ENCODE data around the gene ATP1B2.
"Not testable (repeated sequence)": the region's sequence is repeated elsewhere in the genome, so short reads cannot be mapped to it uniquely, and the experiment has no call there.

ATP1B2 gene

DNA sequence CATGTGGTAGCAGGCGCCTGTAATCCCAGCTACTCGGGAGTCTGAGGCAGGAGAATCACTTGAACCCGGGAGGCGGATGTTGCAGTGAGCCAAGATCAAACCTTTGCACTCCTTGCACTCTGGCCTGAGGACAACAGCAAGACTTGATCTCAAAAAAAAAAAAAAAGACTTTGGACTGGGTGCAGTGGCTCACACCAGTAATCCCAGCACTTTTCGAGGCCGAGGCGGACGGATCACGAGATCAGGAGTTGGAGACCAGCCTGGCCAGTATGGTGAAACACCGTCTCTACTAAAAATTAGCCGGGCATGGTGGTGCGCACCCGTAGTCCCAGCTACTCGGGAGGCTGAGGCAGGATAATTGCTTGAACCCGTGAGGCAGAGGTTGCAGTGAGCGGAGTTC is 25.0 kb upstream of the ATP1B2 start:
- H3K9ac ChIP-seq (ENCODE audit: low read length); H3K4me3 ChIP-seq (ENCODE audit: low read depth in 1 of 2, low read length in 2 of 2); H3K27ac ChIP-seq (ENCODE audit: low read depth, low read length); H3K36me3 ChIP-seq (ENCODE audit: insufficient read depth, low read length); H3K27me3 ChIP-seq (ENCODE audit: control insufficient read depth in 1 of 2, insufficient read depth in 2 of 2, low read length in 2 of 2); H3K9me3 ChIP-seq (ENCODE audit: low read length): not testable (repeated sequence)
- peaks cover 10% of the 10 kb centered on the region for H3K4me1 ChIP-seq (ENCODE audit: insufficient read depth, low read length)

DNA sequence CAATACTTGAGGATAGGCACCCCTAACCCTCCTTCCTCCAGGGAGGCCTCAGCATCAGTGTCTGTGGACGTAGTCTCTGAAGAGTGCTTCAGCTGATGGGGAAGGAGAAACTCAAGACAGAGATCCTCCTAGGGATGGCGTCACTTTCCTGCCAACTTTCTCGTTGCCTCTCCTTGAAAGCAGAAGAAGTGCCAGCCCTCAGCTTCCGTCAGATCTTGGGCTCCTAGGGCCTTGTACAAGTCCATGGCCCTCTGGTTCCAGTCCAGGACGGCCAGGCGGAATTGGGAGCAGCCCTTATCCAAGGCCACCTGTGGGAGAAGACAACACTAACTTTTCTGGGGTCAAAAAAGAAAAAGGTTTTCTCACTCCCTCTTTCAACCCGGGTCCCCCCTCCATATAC is 24.4 kb upstream of the ATP1B2 start:
- H3K9ac ChIP-seq (ENCODE audit: low read length): peak overlapping the region; percentile 87
- H3K4me1 ChIP-seq (ENCODE audit: insufficient read depth, low read length): peaks cover 10% of the 10 kb centered on the region
- H3K9me3 ChIP-seq (ENCODE audit: low read length): no peaks in the 10 kb centered on the region
- H3K27me3 ChIP-seq (ENCODE audit: control insufficient read depth in 1 of 2, insufficient read depth in 2 of 2, low read length in 2 of 2): no peaks in the 10 kb centered on the region
- peaks cover 7% of the 10 kb centered on the region for H3K36me3 ChIP-seq (ENCODE audit: insufficient read depth, low read length)
- peak overlapping the region in 1 of 2 donors; percentile 80 for H3K4me3 ChIP-seq (ENCODE audit: low read depth in 1 of 2, low read length in 2 of 2)
- no peak overlapping the region for H3K27ac ChIP-seq (ENCODE audit: low read depth, low read length)

DNA sequence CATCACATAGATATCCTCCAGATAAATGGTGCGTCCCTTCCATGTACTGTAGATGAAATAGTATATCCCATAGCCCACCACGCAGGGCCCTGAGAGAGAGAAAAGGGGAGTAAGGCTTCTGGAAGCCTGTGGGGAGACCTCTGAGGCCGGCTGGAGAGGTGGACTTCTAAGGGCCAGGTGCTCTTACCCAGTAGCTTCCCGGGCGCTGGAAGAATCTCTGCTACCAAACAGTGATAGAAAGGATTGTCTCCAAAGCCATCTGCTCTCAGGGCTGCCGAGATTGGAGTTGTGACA is 23.8 kb upstream of the ATP1B2 start:
- H3K9ac ChIP-seq (ENCODE audit: low read length): peak overlapping the region; percentile 87
- no peaks in the 10 kb centered on the region for H3K27me3 ChIP-seq (ENCODE audit: control insufficient read depth in 1 of 2, insufficient read depth in 2 of 2, low read length in 2 of 2)
- H3K4me1 ChIP-seq (ENCODE audit: insufficient read depth, low read length): peaks cover 10% of the 10 kb centered on the region
- H3K36me3 ChIP-seq (ENCODE audit: insufficient read depth, low read length): peaks cover 7% of the 10 kb centered on the region
- H3K4me3 ChIP-seq (ENCODE audit: low read depth in 1 of 2, low read length in 2 of 2): peak overlapping the region; percentile 80
- peak overlapping the region; percentile 96 for H3K27ac ChIP-seq (ENCODE audit: low read depth, low read length)
- no peaks in the 10 kb centered on the region for H3K9me3 ChIP-seq (ENCODE audit: low read length)

DNA sequence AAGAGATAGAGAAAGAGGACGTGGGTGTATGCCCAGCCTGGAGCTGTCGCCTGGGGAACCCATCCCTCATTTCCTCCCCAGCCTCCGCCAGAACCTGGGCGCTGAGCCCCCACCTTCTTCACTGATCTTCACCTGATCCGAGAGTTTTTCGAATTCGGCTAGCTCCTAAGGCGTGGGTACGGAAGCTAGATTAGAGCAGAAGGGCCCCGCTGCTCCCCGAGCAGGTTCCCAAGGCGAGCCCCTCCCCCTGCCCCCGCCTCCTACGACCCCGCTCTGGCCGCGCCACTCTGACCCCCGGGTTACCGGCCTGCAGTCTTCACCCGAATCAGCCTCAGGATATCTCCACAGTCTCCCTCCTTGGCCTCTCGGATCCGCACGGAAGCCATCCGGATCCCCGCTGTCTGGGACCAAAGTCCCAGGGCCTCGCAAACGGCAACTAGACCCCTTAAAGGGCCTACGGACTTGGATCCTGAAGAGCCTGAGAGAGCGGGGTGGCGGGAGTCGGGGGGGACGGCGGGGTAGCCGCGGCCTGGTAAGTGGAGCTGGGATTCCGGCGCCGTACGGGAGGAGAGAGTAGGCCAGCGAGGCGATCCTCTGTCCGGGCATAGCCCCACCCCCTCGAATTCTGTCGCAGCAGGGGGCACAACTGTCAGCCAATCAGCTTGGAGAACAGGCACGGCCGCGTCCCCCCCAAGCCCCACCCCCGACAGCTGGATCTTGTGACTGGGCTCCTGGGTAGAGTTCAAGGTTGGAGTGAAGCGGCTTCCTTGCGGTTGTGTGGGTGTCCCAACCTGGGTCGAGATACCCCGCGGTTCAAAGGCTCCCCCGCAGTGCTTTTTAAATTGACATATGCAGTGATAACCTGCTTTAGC is 23.2 kb upstream of the ATP1B2 start, which contains the start of gene SAT2:
Gene SAT2, minus strand, starts transcription at position 572 of the 872 bp plus-strand sequence. Its CDS starts 186 bp downstream, at position 386.
- no peaks in the 10 kb centered on the region for H3K27me3 ChIP-seq (ENCODE audit: control insufficient read depth in 1 of 2, insufficient read depth in 2 of 2, low read length in 2 of 2)
- H3K9me3 ChIP-seq (ENCODE audit: low read length): no peaks in the 10 kb centered on the region
- H3K4me1 ChIP-seq (ENCODE audit: insufficient read depth, low read length): peaks cover 10% of the 10 kb centered on the region
- peak within 1 kb of the TSS; percentile 87 for H3K9ac ChIP-seq (ENCODE audit: low read length)
- peak within 1 kb of the TSS; percentile 96 for H3K27ac ChIP-seq (ENCODE audit: low read depth, low read length)
- peaks cover 7% of the 10 kb centered on the region for H3K36me3 ChIP-seq (ENCODE audit: insufficient read depth, low read length)
- H3K4me3 ChIP-seq (ENCODE audit: low read depth in 1 of 2, low read length in 2 of 2): peak within 1 kb of the TSS; percentile 80

DNA sequence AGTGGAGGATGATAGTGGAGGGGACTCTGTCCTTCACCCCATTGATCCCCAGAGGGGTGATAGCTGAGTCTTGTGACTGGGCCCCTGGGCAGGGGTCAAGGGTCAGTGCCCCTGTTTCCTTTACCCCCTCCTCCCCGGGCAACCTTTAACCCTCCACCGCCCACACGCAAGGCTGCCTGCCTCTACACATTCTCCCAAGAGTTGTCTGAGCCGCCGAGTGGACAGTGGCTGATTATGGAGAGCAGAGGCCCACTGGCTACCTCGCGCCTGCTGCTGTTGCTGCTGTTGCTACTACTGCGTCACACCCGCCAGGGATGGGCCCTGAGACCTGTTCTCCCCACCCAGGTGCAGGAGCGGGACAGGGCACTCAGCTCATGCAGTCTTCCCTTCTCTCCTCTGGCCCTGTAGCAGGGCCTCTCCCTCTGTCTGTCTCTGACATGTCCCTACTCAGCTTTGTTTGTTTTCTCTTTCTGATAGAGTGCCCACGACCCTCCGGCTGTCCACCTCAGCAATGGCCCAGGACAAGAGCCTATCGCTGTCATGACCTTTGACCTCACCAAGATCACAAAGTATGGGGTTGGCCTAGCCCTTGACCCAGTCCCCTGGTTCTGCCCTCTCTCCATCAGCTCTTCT is 20.7 kb upstream of the ATP1B2 start, which contains the start of gene SHBG:
Gene SHBG, plus strand, starts transcription at position 197 of the 633 bp plus-strand sequence. Its CDS starts 38 bp downstream, at position 235.
- Histone ChIP-seq H3K9ac (ENCODE audit: low read length) (no peak within 1 kb of the TSS), H3K36me3 (ENCODE audit: insufficient read depth, low read length) (peaks cover 7% of the 10 kb centered on the region), H3K4me3 (ENCODE audit: low read depth in 1 of 2, low read length in 2 of 2) (no peak within 1 kb of the TSS), H3K27ac (ENCODE audit: low read depth, low read length) (no peak within 1 kb of the TSS), H3K27me3 (ENCODE audit: control insufficient read depth in 1 of 2, insufficient read depth in 2 of 2, low read length in 2 of 2) (no peaks in the 10 kb centered on the region), H3K9me3 (ENCODE audit: low read length) (no peaks in the 10 kb centered on the region), H3K4me1 (ENCODE audit: insufficient read depth, low read length) (peaks cover 10% of the 10 kb centered on the region)

DNA sequence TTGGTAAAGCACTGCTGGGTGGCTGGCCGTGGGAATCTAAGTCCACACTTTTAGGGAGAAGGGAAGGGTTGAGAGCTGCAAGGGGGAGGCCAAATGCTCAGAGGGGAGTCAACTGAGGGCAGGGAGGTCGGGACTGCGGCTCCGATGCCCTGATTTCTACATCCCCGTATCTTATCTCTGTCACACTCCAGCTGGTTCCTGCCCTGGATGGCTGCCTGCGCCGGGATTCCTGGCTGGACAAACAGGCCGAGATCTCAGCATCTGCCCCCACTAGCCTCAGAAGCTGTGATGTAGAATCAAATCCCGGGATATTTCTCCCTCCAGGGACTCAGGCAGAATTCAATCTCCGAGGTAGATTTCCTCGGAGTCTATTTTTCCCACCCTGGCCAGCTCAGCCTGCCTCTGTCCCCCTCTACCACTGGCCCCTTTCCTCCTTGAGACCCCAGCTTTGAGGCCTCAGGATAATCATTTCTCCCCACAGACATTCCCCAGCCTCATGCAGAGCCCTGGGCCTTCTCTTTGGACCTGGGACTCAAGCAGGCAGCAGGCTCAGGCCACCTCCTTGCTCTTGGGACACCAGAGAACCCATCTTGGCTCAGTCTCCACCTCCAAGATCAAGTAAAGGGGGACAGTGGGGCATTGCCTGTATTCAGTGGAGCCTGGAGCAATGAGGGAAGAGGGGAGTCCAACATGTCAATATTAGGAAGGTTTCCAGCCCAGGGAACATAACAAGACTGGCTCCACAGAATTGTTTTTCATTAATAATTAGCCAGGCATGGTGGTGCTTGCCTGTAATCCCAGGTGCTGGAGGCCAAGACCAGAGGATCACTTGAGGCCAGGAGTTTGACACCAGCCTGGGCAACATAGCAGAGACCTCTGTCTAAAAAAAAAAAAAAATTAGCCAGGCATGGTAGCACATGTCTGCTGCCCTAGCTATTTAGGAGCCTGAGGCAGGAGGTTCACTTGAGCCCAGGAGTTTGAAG is 19.0 kb upstream of the ATP1B2 start:
- Histone ChIP-seq H3K9me3 (ENCODE audit: low read length) (no peaks in the 10 kb centered on the region), H3K27me3 (ENCODE audit: control insufficient read depth in 1 of 2, insufficient read depth in 2 of 2, low read length in 2 of 2) (no peaks in the 10 kb centered on the region), H3K9ac (ENCODE audit: low read length) (no peak overlapping the region), H3K36me3 (ENCODE audit: insufficient read depth, low read length) (no peaks in the 10 kb centered on the region), H3K27ac (ENCODE audit: low read depth, low read length) (no peak overlapping the region), H3K4me3 (ENCODE audit: low read depth in 1 of 2, low read length in 2 of 2) (no peak overlapping the region), H3K4me1 (ENCODE audit: insufficient read depth, low read length) (peaks cover 4% of the 10 kb centered on the region)

DNA sequence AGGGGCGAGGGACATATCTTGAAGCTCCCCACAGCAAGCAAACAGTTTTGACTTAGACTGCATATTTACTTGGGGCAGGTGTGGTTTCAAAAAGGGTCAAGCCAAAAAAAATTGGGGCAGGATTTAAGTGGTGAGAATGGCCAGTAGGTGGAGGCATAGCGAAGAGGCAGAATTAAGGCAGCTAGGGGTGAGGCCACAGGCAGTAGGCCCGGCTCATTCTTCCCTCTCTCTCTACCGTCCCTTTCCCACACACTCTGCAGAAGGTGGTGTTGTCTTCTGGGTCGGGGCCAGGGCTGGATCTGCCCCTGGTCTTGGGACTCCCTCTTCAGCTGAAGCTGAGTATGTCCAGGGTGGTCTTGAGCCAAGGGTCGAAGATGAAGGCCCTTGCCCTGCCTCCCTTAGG is 18.2 kb upstream of the ATP1B2 start:
- no peak overlapping the region for H3K4me3 ChIP-seq (ENCODE audit: low read depth in 1 of 2, low read length in 2 of 2)
- H3K9me3 ChIP-seq (ENCODE audit: low read length): no peaks in the 10 kb centered on the region
- no peak overlapping the region for H3K9ac ChIP-seq (ENCODE audit: low read length)
- no peaks in the 10 kb centered on the region for H3K36me3 ChIP-seq (ENCODE audit: insufficient read depth, low read length)
- no peaks in the 10 kb centered on the region for H3K27me3 ChIP-seq (ENCODE audit: control insufficient read depth in 1 of 2, insufficient read depth in 2 of 2, low read length in 2 of 2)
- H3K4me1 ChIP-seq (ENCODE audit: insufficient read depth, low read length): no peaks in the 10 kb centered on the region
- H3K27ac ChIP-seq (ENCODE audit: low read depth, low read length): no peak overlapping the region

DNA sequence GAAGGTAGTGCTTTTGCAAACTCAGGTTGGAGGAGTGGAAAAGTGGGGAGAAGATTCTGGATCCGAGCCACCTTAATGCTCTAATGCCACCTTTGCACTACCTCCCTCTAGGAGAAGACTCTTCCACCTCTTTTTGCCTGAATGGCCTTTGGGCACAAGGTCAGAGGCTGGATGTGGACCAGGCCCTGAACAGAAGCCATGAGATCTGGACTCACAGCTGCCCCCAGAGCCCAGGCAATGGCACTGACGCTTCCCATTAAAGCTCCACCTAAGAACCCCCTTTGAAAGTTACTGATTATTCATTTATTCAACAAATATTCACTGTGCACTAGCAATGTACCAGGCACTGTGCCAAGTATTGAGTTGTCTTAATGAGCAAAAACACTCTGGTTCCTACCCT is 17.6 kb upstream of the ATP1B2 start:
- no peak overlapping the region for H3K9ac ChIP-seq (ENCODE audit: low read length)
- H3K9me3 ChIP-seq (ENCODE audit: low read length): no peaks in the 10 kb centered on the region
- no peak overlapping the region for H3K27ac ChIP-seq (ENCODE audit: low read depth, low read length)
- no peaks in the 10 kb centered on the region for H3K27me3 ChIP-seq (ENCODE audit: control insufficient read depth in 1 of 2, insufficient read depth in 2 of 2, low read length in 2 of 2)
- H3K36me3 ChIP-seq (ENCODE audit: insufficient read depth, low read length): no peaks in the 10 kb centered on the region
- no peaks in the 10 kb centered on the region for H3K4me1 ChIP-seq (ENCODE audit: insufficient read depth, low read length)
- H3K4me3 ChIP-seq (ENCODE audit: low read depth in 1 of 2, low read length in 2 of 2): no peak overlapping the region

DNA sequence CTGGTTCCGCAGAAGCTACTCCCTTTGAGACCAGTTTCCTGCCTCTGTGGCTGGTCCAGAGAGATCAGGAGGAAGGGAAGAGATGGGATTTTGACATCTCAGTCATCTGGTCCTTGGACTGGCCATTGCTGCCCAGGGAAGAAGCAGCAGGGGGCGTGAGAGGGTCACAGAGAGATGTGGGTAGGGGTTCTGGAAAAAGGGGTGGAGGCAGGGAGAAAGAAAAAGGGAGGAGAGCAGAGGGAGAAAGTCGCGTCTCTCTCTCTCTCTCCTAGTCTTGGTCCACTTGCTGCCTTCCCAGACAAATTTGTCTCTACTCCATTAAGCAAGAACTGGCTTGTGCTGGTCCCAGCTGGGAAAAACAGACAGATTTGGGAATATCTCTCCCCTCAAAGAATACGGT is 16.3 kb upstream of the ATP1B2 start:
- Histone ChIP-seq H3K9ac (ENCODE audit: low read length) (no peak overlapping the region), H3K27me3 (ENCODE audit: control insufficient read depth in 1 of 2, insufficient read depth in 2 of 2, low read length in 2 of 2) (no peaks in the 10 kb centered on the region), H3K4me3 (ENCODE audit: low read depth in 1 of 2, low read length in 2 of 2) (no peak overlapping the region), H3K4me1 (ENCODE audit: insufficient read depth, low read length) (no peaks in the 10 kb centered on the region), H3K27ac (ENCODE audit: low read depth, low read length) (no peak overlapping the region), H3K36me3 (ENCODE audit: insufficient read depth, low read length) (no peaks in the 10 kb centered on the region), H3K9me3 (ENCODE audit: low read length) (no peaks in the 10 kb centered on the region)

DNA sequence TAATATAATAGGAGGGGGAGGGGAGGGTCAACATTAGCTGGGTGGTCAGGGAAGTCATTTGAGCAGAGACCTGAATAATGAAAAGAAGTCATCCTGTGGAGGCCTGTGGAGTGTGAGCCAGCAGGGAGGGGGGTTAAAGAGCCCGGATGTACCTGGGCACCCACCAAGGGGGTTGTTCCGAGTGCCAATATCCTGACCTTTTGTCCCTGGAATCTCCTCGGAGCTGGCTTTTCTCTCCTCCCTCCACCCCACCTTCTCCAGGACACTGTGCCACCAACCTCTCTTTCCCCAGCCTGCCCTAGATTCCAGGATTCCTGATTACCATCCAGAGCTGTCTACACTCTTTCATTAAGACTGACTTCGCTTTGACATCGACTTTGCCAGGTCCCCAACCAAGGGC is 14.6 kb upstream of the ATP1B2 start:
- Histone ChIP-seq H3K27ac (ENCODE audit: low read depth, low read length) (no peak overlapping the region), H3K36me3 (ENCODE audit: insufficient read depth, low read length) (no peaks in the 10 kb centered on the region), H3K4me3 (ENCODE audit: low read depth in 1 of 2, low read length in 2 of 2) (no peak overlapping the region), H3K9ac (ENCODE audit: low read length) (no peak overlapping the region), H3K27me3 (ENCODE audit: control insufficient read depth in 1 of 2, insufficient read depth in 2 of 2, low read length in 2 of 2) (no peaks in the 10 kb centered on the region), H3K9me3 (ENCODE audit: low read length) (no peaks in the 10 kb centered on the region), H3K4me1 (ENCODE audit: insufficient read depth, low read length) (no peaks in the 10 kb centered on the region)

DNA sequence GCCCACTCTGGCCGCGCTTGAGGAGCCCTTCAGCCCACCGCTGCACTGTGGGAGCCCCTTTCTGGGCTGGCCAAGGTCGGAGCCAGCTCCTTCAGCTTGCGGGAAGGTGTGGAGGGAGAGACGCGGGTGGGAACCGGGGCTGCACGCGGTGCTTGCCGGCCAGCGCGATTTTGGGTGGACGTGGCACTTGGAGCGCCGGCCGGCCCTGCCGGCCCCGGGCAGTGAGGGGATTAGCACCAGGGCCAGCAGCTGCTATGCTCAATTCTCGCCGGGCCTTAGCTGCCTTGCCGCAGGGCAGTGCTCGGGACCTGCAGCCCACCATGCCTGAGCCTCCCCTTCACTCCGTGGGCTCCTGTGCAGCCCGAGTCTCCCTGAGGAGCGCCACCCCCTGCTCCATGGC is 9.9 kb upstream of the ATP1B2 start:
- no peak overlapping the region for H3K27ac ChIP-seq (ENCODE audit: low read depth, low read length)
- no peak overlapping the region for H3K9ac ChIP-seq (ENCODE audit: low read length)
- H3K27me3 ChIP-seq (ENCODE audit: control insufficient read depth in 1 of 2, insufficient read depth in 2 of 2, low read length in 2 of 2): no peaks in the 10 kb centered on the region
- no peaks in the 10 kb centered on the region for H3K4me1 ChIP-seq (ENCODE audit: insufficient read depth, low read length)
- H3K36me3 ChIP-seq (ENCODE audit: insufficient read depth, low read length): no peaks in the 10 kb centered on the region
- no peak overlapping the region for H3K4me3 ChIP-seq (ENCODE audit: low read depth in 1 of 2, low read length in 2 of 2)
- H3K9me3 ChIP-seq (ENCODE audit: low read length): no peaks in the 10 kb centered on the region

All from muscle layer of colon (tissue), 2 donors.